22Rv1 (cell line): ENCODE results near the gene RAN.
"Not testable (repeated sequence)": the region's sequence is repeated elsewhere in the genome, so short reads cannot be mapped to it uniquely, and the experiment has no call there.

Experiments
- ZFX ChIP-seq: fragments of 450-650 bp; IDR thresholded peaks from 2 replicates; pipeline ENCODE4 v1.6.1; 2017; ENCODE audit warnings: antibody characterized with exemption, borderline replicate concordance
- TF ChIP-seq, protein P1 (sequence below): fragments of 450-650 bp; IDR thresholded peaks from 2 replicates; pipeline ENCODE4 v1.5.1; 2017; ENCODE audit warnings: mild to moderate bottlenecking

DNA sequence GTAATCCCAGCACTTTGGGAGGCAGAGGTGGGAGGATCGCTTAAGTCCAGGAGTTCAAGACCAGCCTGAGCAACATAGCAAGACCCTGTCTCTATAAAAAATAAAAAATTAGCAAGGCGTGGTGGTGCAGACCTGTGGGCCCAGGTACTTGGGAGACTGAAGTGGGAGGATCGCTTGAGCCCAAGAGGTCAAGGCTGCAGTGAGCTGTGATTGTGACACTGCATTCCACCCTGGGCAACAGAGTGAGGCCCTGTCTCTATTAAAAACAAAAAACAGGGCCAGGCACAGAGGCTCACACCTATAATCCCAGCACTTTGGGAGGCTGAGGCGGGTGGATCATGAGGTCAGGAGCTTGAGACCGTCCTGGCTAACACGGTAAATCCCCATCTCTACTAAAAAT is 23.8 kb upstream of the RAN start:
- TF ChIP-seq, protein P1, sequence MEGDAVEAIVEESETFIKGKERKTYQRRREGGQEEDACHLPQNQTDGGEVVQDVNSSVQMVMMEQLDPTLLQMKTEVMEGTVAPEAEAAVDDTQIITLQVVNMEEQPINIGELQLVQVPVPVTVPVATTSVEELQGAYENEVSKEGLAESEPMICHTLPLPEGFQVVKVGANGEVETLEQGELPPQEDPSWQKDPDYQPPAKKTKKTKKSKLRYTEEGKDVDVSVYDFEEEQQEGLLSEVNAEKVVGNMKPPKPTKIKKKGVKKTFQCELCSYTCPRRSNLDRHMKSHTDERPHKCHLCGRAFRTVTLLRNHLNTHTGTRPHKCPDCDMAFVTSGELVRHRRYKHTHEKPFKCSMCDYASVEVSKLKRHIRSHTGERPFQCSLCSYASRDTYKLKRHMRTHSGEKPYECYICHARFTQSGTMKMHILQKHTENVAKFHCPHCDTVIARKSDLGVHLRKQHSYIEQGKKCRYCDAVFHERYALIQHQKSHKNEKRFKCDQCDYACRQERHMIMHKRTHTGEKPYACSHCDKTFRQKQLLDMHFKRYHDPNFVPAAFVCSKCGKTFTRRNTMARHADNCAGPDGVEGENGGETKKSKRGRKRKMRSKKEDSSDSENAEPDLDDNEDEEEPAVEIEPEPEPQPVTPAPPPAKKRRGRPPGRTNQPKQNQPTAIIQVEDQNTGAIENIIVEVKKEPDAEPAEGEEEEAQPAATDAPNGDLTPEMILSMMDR = not testable (repeated sequence)
- not testable (repeated sequence) for TF ChIP-seq ZFX
